ENCODE measurements around the gene PDCD1. TPM values are rescaled to one million over a fixed set of nuclear protein-coding genes. Genes with fewer than 3 reads are reported as not detected.

PDCD1 gene
- total and polyA plus RNA-seq, 2 of the 13 experiments (the other 11 are each of a cell fraction or from before 2014, with no cell fraction given), result 0.04 TPM; not detected in 1

DNA sequence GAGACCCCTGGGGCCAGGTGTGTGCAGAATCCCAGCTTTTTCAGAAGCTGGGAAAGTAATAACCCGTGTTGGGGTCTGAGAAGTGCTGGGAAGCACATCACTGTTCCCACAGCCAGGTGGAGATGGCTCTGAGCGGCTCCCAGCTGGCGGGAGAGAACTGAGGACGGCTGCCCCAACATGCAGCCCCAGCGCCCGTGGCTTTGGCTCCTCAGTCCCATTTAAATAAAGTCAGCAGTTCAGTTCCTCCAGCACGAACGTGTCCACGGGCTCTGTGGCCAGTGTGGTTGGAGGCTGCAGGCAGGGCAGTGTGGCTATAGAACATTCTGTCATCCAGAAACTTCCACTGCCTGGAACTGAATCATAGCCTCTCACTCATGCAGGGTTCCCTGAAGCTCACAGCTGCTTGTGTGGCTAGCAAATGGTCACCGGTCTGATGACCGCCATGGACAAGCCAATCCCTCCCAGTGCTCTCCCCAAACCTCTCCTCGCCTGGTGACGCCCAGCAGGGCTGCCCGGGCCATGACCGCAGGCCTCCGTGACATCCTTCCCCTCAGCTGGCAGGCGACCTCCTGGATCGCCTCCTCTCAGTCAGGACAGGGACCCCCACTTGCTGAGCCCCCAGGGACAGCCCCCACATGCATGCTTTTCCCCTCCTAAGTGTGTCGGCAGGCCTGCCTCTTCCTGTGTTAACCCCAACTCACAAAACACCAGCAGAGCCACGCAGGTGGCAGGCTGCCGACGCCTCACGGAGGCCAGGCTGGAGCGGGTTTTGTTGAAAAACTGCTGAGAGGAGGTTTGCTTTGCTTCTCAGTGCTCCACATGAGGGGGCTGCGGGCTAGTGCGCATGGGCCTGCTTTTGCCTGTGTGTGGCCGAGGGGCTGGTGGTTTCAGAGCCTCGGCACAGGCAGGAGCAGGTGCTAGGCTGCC lies 12.2 kb upstream of the PDCD1 start:
- 38% methylated on average over 27 of the region's 28 CpGs for WGBS (ENCODE audit: low lambda C conversion rate)
- Histone ChIP-seq H3K4me3 (replicated peaks in 1 of 3; ENCODE audit: insufficient read depth in 1 of 3, low read depth in 2 of 3, low read length in 3 of 3) (no peak overlapping the region), H3K9me3 (ENCODE audit: low read length) (peaks cover 21% of the 10 kb centered on the region), H3K4me1 (ENCODE audit: insufficient read depth, low read length) (no peaks in the 10 kb centered on the region), H3K4me2 (ENCODE audit: low read depth, low read length) (no peak overlapping the region), H3K9ac (ENCODE audit: insufficient read depth, low read depth, low read length) (no peak overlapping the region), H4K20me1 (ENCODE audit: insufficient read depth, low read length) (0 out of 2 replicates have a peak, but pooled peaks cover under 1% of the 10 kb centered on the region), H3K27me3 (ENCODE audit: control insufficient read depth in 1 of 2, insufficient read depth in 2 of 2, low read length in 2 of 2) (peaks cover 9 to 46% of the 10 kb centered on the region in 2 experiments), H2AFZ (ENCODE audit: low read length) (no peak overlapping the region), H3K36me3 (replicated peaks in 1 of 2; ENCODE audit: control insufficient read depth in 1 of 2, insufficient read depth in 2 of 2, low read length in 2 of 2) (no peaks in the 10 kb centered on the region), H3K27ac (ENCODE audit: extremely low read length, insufficient read depth, low read length) (no peak overlapping the region), H3K79me2 (ENCODE audit: insufficient read depth, low read length) (no peaks in the 10 kb centered on the region)
- no peak for FAIRE-seq
- in situ Hi-C loops (cut with HindIII; ENCODE audit: extremely low pct_ligation_motif_present, low pct_unique_long_range_greater_than_20kb) (loop anchor here (10.0 kb wide), 1 partner anchor 136 kb away; the partner anchor contains the start of gene D2HGDH), intact Hi-C loops (cut with micrococcal nuclease; ENCODE audit: unreplicated experiment) (no loop called here)
- ChIA-PET CTCF (ENCODE audit: low intra/inter-chr PET ratio, low total read pairs) (no interaction called here), POLR2A (no interaction called here)
- no peak for DNase-seq (ENCODE audit: low spot score)
- TF ChIP-seq, protein P1, sequence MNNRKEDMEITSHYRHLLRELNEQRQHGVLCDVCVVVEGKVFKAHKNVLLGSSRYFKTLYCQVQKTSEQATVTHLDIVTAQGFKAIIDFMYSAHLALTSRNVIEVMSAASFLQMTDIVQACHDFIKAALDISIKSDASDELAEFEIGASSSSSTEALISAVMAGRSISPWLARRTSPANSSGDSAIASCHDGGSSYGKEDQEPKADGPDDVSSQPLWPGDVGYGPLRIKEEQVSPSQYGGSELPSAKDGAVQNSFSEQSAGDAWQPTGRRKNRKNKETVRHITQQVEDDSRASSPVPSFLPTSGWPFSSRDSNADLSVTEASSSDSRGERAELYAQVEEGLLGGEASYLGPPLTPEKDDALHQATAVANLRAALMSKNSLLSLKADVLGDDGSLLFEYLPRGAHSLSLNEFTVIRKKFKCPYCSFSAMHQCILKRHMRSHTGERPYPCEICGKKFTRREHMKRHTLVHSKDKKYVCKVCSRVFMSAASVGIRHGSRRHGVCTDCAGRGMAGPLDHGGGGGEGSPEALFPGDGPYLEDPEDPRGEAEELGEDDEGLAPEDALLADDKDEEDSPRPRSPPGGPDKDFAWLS (CRISPR knock-in tag; IDR thresholded peaks at IDR 0.05; ENCODE audit: borderline replicate concordance), result no peak
- TF ChIP-seq, protein P2, sequence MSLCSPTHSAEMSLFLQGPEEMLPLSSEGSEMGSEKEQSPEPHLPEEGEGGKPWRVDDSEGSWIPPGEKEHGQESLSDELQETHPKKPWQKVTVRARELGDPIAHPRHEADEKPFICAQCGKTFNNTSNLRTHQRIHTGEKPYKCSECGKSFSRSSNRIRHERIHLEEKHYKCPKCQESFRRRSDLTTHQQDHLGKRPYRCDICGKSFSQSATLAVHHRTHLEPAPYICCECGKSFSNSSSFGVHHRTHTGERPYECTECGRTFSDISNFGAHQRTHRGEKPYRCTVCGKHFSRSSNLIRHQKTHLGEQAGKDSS (CRISPR knock-in tag; IDR thresholded peaks at IDR 0.05; ENCODE audit: borderline replicate concordance, low read depth), result no peak
- no peak for TF ChIP-seq ZNF124 (CRISPR knock-in tag; IDR thresholded peaks at IDR 0.05)
- no peak for TF ChIP-seq ZNF549 (CRISPR knock-in tag; IDR thresholded peaks at IDR 0.05)
- no peak for TF ChIP-seq HHEX (CRISPR knock-in tag; IDR thresholded peaks at IDR 0.05)
- TF ChIP-seq, protein P3, sequence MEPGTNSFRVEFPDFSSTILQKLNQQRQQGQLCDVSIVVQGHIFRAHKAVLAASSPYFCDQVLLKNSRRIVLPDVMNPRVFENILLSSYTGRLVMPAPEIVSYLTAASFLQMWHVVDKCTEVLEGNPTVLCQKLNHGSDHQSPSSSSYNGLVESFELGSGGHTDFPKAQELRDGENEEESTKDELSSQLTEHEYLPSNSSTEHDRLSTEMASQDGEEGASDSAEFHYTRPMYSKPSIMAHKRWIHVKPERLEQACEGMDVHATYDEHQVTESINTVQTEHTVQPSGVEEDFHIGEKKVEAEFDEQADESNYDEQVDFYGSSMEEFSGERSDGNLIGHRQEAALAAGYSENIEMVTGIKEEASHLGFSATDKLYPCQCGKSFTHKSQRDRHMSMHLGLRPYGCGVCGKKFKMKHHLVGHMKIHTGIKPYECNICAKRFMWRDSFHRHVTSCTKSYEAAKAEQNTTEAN (CRISPR knock-in tag; conservative IDR thresholded peaks at IDR 0.05), result no peak
- TF ChIP-seq, protein P4, sequence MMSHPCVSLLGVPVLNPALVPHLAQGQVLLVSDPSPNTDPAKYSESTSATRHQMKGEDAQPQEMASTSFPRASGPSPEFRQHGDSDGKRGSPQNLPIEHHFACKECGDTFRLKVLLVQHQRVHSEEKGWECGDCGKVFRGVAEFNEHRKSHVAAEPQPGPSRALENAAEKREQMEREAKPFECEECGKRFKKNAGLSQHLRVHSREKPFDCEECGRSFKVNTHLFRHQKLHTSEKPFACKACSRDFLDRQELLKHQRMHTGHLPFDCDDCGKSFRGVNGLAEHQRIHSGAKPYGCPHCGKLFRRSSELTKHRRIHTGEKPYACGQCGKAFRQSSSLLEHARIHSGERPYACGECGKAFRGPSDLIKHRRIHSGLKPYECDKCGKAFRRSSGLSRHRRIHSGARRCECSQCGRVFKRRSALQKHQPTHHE (CRISPR knock-in tag; IDR thresholded peaks at IDR 0.05; ENCODE audit: borderline replicate concordance), result no peak
- no peak for TF ChIP-seq HNRNPLL (IDR thresholded peaks at IDR 0.05; ENCODE audit: low read depth, low read length, poor library complexity, severe bottlenecking)
- BruUV-seq (replicated peaks), result no TSS peak
- ATAC-seq, result no peak
